Measurements from ENCODE around the gene KANSL1.
"Not testable (repeated sequence)": the region's sequence is repeated elsewhere in the genome, so short reads cannot be mapped to it uniquely, and the experiment has no call there.

Gene KANSL1

GRCh38 chr17:46032909-46033308 lies 160.3 kb downstream of the KANSL1 start:
- no peak for FAIRE-seq

GRCh38 chr17:46031920-46032319 lies 161.3 kb downstream of the KANSL1 start:
- no peak for FAIRE-seq

- FAIRE-seq: no peak
Observed at GRCh38 chr17:46031440-46031839, 161.8 kb downstream of the KANSL1 start.

GRCh38 chr17:46030752-46031151 lies 162.5 kb downstream of the KANSL1 start:
- no peak for FAIRE-seq

DNA sequence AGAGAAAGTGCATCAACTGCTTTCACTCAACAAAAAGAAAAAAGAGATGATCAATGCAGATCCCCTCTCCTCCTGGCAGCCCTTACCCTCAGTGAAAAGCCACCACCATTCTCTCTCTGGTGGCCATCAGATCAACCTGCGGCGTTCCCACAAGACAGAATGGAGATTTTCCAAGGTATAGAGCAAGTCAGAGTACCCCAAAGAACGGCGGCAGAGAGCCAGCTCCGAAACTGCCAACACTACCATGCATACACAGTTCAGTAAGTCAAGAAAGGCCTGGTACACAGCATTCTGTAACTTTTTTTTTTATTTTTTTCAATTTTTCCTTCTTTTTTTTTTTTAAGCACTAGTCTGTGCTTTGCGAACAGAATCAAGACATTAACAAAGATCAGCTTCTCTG lies 163.6 kb downstream of the KANSL1 start:
- FAIRE-seq: no peak

DNA sequence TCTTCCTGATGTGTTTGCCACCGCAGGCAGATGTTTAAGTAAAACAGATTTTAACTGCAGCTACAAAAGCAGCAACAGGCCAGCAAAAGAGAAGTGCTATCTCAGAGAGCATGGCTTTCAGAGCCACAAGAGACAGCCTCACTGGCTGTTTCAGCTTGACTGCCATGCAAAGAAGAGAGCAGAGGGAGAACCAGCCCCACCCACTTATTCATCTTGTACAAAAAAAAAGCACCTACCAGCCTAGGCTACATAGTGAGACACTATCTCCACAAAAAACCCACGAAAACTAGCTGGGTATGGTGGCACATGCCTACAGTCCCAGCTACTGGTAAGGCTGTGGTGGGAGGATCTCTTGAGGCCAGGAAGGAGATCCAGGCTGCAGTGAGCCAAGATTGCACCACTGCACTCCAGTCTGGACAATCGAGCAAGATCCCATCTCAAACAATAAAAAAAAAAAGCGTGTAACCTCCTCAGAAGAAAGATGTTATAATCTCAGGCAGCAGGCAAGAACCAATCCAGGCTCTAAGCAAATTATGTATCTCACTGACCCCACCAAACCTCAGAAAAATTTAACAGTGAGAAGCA lies 164.2 kb downstream of the KANSL1 start:
- no peak for FAIRE-seq

- FAIRE-seq: no peak
Observed at GRCh38 chr17:46028374-46028773, 164.9 kb downstream of the KANSL1 start.

DNA sequence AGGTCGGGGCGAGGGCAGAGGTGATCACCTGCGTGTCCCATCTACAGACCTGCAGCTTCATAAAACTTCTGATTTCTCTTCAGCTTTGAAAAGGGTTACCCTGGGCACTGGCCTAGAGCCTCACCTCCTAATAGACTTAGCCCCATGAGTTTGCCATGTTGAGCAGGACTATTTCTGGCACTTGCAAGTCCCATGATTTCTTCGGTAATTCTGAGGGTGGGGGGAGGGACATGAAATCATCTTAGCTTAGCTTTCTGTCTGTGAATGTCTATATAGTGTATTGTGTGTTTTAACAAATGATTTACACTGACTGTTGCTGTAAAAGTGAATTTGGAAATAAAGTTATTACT lies 165.3 kb downstream of the KANSL1 start:
- no peak for FAIRE-seq

DNA sequence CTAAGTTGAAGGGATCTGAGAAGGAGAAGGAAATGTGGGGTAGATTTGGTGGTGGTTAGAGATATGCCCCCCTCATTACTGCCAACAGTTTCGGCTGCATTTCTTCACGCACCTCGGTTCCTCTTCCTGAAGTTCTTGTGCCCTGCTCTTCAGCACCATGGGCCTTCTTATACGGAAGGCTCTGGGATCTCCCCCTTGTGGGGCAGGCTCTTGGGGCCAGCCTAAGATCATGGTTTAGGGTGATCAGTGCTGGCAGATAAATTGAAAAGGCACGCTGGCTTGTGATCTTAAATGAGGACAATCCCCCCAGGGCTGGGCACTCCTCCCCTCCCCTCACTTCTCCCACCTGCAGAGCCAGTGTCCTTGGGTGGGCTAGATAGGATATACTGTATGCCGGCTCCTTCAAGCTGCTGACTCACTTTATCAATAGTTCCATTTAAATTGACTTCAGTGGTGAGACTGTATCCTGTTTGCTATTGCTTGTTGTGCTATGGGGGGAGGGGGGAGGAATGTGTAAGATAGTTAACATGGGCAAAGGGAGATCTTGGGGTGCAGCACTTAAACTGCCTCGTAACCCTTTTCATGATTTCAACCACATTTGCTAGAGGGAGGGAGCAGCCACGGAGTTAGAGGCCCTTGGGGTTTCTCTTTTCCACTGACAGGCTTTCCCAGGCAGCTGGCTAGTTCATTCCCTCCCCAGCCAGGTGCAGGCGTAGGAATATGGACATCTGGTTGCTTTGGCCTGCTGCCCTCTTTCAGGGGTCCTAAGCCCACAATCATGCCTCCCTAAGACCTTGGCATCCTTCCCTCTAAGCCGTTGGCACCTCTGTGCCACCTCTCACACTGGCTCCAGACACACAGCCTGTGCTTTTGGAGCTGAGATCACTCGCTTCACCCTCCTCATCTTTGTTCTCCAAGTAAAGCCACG lies 165.9 kb downstream of the KANSL1 start:
- no peak for FAIRE-seq

GRCh38 chr17:46026166-46027047 lies 166.8 kb downstream of the KANSL1 start:
- no peak for FAIRE-seq

DNA sequence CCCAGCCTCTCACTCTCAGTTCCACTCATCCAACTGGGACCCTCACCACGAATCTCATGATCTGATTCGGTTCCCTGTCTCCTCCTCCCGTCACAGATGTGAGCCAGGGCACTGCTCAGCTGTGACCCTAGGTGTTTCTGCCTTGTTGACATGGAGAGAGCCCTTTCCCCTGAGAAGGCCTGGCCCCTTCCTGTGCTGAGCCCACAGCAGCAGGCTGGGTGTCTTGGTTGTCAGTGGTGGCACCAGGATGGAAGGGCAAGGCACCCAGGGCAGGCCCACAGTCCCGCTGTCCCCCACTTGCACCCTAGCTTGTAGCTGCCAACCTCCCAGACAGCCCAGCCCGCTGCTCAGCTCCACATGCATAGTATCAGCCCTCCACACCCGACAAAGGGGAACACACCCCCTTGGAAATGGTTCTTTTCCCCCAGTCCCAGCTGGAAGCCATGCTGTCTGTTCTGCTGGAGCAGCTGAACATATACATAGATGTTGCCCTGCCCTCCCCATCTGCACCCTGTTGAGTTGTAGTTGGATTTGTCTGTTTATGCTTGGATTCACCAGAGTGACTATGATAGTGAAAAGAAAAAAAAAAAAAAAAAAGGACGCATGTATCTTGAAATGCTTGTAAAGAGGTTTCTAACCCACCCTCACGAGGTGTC lies 167.6 kb downstream of the KANSL1 start:
- no peak for FAIRE-seq

DNA sequence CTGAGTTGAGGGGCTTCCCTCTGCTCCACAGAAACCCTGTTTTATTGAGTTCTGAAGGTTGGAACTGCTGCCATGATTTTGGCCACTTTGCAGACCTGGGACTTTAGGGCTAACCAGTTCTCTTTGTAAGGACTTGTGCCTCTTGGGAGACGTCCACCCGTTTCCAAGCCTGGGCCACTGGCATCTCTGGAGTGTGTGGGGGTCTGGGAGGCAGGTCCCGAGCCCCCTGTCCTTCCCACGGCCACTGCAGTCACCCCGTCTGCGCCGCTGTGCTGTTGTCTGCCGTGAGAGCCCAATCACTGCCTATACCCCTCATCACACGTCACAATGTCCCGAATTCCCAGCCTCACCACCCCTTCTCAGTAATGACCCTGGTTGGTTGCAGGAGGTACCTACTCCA lies 168.2 kb downstream of the KANSL1 start:
- no peak for FAIRE-seq

DNA sequence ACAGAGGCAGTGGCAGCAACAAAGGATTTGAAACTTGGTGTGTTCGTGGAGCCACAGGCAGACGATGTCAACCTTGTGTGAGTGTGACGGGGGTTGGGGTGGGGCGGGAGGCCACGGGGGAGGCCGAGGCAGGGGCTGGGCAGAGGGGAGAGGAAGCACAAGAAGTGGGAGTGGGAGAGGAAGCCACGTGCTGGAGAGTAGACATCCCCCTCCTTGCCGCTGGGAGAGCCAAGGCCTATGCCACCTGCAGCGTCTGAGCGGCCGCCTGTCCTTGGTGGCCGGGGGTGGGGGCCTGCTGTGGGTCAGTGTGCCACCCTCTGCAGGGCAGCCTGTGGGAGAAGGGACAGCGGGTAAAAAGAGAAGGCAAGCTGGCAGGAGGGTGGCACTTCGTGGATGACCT lies 168.6 kb downstream of the KANSL1 start:
- no peak for FAIRE-seq

GRCh38 chr17:46023783-46024388 lies 169.3 kb downstream of the KANSL1 start:
- no peak for FAIRE-seq

DNA sequence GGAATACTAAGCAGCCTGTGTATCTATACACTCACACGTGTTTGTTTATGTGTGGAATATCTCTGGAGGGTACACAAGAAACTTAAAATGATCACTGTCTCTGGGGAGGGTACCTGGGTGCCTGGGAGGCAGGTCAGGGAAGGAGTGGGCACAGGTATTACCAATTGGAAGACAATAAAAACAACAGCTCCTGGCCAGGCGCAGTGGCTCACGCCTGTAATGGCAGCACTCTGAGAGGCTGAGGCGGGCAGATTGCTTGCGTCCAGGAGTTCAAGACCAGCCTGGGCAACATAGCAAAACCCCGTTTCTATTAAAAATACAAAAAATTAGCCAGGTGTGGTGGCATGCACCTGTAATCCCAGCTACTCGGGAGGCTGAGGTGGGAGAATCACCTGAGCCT lies 169.9 kb downstream of the KANSL1 start:
- not testable (repeated sequence) for FAIRE-seq

DNA sequence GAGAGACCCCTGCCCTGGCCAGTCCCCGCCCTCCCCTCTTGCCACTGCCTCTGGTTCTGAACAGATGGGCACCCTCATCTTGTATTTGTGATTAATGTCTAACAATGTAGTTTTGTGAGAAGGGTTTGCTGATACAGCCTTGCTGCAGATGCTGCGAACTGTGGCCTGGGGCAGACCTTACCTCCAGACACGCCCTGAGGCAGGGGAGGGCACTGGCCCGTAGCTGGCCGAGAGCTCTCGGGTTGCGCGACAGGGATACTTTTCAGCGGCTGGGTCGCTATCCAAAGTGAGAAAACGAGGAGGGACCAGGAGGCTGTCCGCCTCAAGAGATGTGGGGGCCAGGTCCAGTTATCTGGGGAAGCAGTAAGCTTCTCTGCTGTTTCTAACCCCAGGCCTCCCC lies 172.2 kb downstream of the KANSL1 start:
- FAIRE-seq: no peak

DNA sequence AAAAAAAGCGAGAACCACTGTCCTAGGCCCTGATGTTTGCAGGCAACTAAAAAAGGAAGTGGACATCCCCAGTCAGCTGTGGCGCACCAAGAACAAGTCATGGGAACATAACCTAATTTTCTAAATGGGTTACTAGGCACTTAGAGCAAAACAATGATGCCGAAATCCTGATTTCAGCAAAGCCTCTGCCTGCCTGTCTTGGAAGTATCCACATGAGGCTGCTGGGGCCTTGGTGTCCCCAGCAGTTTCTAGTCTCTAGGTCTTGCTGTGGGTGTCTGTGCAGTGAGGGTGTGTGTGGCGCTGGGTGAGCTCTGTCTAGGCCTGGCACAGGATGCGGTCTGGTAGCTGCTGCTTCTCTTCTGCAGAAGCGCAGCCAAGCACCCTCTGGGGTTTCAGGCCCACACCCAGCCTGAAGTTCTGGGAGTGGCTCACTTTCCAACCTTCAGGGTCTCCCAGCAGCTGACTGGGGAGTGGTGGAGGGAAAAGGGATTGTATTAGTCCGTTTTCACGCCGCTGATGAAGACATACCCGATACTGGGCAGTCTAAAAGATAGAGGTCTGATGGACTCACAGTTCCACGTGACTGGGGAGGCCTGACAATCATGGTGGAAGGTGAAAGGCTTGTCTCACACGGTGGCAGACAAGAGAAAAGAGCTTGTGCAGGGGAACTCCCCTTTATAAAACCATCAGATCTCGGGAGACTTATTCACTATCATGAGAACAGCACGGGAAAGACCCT lies 173.0 kb downstream of the KANSL1 start:
- no peak for FAIRE-seq

- not testable (repeated sequence) for FAIRE-seq
Observed at GRCh38 chr17:46019408-46019925, 173.8 kb downstream of the KANSL1 start.

GRCh38 chr17:46013502-46014165 lies 179.6 kb downstream of the KANSL1 start:
- no peak for FAIRE-seq

DNA sequence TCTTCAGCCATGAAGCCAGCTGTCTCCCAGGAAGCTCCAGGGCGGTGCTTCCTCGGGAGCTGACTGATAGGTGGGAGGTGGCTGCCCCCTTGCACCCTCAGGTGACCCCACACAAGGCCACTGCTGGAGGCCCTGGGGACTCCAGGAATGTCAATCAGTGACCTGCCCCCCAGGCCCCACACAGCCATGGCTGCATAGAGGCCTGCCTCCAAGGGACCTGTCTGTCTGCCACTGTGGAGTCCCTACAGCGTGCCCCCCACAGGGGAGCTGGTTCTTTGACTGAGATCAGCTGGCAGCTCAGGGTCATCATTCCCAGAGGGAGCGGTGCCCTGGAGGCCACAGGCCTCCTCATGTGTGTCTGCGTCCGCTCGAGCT lies 180.1 kb downstream of the KANSL1 start:
- no peak for FAIRE-seq

GRCh38 chr17:46012506-46013079 lies 180.6 kb downstream of the KANSL1 start:
- FAIRE-seq: no peak

Data from colon (tissue), 2 donors.